ENCODE results near the gene ADORA2A.

DNA sequence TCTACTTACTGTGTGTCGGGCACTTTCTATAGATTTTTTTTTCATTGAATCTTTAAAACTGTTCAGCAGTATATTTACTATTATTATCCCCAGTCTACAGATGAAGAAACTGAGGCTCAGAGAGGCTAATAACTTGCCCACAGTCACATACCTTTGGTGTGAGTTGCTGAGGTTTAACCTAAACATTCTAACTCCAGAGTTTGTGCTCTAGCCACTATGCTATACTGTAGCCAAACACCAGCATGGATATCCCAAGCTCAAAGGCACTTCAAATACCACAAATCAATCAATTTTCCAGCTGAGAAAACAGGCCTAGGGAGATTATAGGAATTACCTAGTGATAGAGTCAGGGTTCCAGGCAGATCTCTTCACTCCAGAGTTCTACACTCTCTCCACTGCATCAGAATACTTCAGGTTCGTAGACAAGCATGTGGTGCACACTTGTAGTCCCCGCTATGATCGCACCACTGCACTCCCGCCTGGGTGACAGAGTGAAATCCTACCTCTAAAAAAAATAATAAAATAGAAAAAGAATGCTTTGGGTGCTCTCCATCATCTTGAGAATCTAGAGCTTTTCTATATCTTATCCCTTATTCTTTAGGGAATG lies 47.4 kb downstream of the ADORA2A start:
- no peak for TF ChIP-seq CBFB (IDR thresholded peaks at IDR 0.05; ENCODE audit: low read depth)
- TF ChIP-seq, protein P1, sequence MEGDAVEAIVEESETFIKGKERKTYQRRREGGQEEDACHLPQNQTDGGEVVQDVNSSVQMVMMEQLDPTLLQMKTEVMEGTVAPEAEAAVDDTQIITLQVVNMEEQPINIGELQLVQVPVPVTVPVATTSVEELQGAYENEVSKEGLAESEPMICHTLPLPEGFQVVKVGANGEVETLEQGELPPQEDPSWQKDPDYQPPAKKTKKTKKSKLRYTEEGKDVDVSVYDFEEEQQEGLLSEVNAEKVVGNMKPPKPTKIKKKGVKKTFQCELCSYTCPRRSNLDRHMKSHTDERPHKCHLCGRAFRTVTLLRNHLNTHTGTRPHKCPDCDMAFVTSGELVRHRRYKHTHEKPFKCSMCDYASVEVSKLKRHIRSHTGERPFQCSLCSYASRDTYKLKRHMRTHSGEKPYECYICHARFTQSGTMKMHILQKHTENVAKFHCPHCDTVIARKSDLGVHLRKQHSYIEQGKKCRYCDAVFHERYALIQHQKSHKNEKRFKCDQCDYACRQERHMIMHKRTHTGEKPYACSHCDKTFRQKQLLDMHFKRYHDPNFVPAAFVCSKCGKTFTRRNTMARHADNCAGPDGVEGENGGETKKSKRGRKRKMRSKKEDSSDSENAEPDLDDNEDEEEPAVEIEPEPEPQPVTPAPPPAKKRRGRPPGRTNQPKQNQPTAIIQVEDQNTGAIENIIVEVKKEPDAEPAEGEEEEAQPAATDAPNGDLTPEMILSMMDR (IDR thresholded peaks at IDR 0.05 in 2 of 3, conservative IDR thresholded peaks at IDR 0.05 in 1 of 3; ENCODE audit: control insufficient read depth in 2 of 3, extremely low read depth in 1 of 3, insufficient read depth in 1 of 3, low read depth in 3 of 3, low read length in 3 of 3) = no peak
- no peak for TF ChIP-seq ZBED1 (IDR thresholded peaks at IDR 0.05; ENCODE audit: borderline replicate concordance)
- no peak for TF ChIP-seq TCF12 (IDR thresholded peaks at IDR 0.05; ENCODE audit: low read depth, low read length)
- TF ChIP-seq EP300 (IDR thresholded peaks at IDR 0.05; ENCODE audit: borderline replicate concordance in 1 of 2, control insufficient read depth in 1 of 2, low read depth in 2 of 2, low read length in 2 of 2) = no peak
- no peak for TF ChIP-seq PAX5 (IDR thresholded peaks at IDR 0.05; ENCODE audit: borderline replicate concordance, low read depth, low read length)
- no peak for TF ChIP-seq CEBPB (IDR thresholded peaks at IDR 0.05; ENCODE audit: borderline replicate concordance in 1 of 2, low read depth in 2 of 2, low read length in 2 of 2)
- no peak for TF ChIP-seq ZNF274 (IDR thresholded peaks at IDR 0.05; ENCODE audit: insufficient read depth, insufficient read length)
- no peak for TF ChIP-seq POLR2AphosphoS2 (IDR thresholded peaks at IDR 0.05; ENCODE audit: low read depth, low read length)
